HL-60/S4 treated with retinoic acid at 250 ng/mL for 4 days and 3 days (cell line): ENCODE data around the gene MGAT4C.
"Not testable (repeated sequence)": the region's sequence is repeated elsewhere in the genome, so short reads cannot be mapped to it uniquely, and the experiment has no call there.

Experiments
- in situ Hi-C: fragments of 300-500 bp; cut with MboI; formaldehyde crosslinking; loops from 2 replicates; pipeline ENCODE4 v1.7.0; 2022; ENCODE audit warnings: low sequenced_read_pairs

Gene MGAT4C

DNA sequence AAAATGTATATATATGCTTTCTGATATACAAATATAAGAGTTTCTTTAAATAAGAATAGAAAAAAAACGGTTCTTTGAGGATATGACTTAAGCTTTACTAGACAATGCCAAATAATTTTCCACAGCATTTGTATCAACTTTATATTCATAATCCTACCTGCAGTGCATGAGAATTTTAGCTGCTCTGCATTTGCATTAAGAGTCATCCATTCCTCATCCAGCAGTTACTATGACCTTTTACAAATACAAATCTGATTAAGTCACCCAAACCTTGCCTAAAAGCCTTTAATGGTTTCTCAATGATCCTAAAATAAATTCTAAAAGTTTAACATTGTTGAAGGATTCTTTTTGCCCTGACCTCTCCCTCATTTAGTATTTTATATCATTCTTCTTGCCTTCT lies 116.5 kb downstream of the MGAT4C start:
- in situ Hi-C loops = no loop called here

DNA sequence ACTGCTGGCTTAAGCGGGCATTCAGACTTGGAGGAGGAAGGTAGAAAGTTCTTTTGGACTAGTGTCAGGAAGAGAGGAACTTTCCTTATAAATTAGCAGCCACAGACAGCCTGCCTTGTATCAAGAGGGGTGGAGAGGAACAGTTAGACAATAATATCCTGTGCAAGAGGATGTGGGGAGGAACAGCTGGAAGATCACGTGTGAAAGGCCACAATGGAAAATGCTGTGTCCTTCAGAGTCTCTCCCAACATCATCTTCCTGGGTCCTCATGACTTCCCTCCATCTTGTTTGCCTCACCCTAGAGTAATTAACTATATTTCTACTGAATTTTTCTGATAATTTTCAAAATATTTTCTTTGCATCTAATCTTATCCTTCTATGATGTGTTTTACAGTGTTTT lies 117.4 kb downstream of the MGAT4C start:
- in situ Hi-C loops = no loop called here

GRCh38 chr12:86137936-86138335 lies 118.3 kb downstream of the MGAT4C start:
- in situ Hi-C loops = no loop called here

DNA sequence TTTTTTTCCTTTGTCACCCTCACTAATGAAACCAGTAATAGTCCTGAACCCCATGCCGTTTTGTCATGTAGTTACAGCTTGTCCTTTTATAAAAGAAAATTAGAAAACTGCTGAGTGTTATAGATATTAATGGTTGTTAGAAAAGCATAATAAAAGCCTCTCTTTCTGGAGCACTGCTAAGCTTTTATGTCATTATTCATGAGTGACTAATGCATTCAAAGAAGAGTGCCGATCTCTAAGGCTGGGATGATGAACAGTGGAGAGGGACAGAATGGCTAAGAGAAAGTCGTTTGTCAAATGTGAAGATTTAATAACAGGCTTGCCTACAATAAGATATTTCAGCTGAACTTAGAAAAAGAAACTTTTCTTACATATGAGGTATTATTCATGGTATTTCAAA lies 121.6 kb downstream of the MGAT4C start:
- in situ Hi-C loops = no loop called here

GRCh38 chr12:86126900-86127299 lies 129.3 kb downstream of the MGAT4C start:
- in situ Hi-C loops = not testable (repeated sequence)

GRCh38 chr12:86122846-86123468 lies 133.2 kb downstream of the MGAT4C start:
- in situ Hi-C loops = no loop called here

DNA sequence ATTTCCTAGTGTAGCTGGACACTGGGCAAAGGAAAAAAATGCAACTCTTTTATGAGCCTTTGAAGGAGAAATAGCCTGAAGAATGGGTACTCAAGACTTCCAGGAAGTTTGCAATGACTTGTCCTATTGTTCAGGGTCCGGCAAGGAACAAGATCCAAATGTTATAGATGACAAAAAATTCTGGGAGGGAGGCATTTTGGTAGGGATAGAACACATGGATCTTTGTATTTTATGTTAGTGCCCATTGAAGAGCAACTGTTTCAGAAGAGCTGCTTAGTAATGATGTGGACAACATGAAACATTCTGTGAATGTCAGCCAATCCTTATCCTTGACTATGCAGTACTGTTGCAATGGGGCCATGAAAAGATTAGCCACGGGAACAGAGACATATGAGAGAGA lies 138.0 kb downstream of the MGAT4C start:
- in situ Hi-C loops = no loop called here

- in situ Hi-C loops = no loop called here
Measured at GRCh38 chr12:86117711-86118110, 138.5 kb downstream of the MGAT4C start.

DNA sequence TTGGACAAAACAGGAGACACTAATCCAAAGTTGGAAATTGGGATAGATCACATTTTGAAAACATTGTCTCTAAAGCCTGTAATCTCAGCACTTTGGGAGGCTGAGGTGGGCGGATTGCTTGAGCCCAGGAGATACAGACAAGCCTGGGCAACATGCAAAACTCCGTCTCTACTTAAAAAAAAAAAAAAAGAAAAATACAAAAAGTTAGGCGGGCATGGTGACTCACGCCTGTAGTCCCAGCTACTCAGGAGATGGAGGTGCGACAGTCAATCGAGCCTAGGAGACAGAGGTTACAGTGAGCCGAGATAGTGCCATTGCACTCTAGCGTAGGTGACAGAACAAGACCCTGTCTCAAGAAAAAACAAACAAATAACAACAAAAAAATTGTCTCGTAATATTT lies 152.1 kb downstream of the MGAT4C start:
- in situ Hi-C loops = no loop called here

- in situ Hi-C loops = no loop called here
Measured at GRCh38 chr12:86097161-86097560, 159.0 kb downstream of the MGAT4C start.

- in situ Hi-C loops = no loop called here
Measured at GRCh38 chr12:86091681-86092080, 164.5 kb downstream of the MGAT4C start.

DNA sequence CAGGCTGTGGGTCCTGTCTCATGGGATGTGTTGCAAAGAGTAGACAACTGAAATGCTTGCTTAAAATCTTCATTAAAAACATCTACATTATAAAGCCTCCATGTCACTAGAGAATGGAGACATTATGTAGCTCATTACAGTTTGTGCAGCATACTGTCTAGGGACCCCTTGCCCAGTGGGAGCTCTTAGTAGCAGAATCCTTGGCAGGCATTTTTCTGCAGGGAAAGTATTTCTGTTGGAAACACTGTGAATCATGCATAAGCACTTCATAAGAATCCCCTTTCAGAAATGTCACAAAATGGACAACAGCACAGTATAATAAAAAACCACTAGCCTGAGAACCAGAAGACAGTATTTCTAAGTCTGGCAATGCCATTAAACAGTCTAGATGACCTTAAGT lies 174.3 kb downstream of the MGAT4C start:
- in situ Hi-C loops = no loop called here

DNA sequence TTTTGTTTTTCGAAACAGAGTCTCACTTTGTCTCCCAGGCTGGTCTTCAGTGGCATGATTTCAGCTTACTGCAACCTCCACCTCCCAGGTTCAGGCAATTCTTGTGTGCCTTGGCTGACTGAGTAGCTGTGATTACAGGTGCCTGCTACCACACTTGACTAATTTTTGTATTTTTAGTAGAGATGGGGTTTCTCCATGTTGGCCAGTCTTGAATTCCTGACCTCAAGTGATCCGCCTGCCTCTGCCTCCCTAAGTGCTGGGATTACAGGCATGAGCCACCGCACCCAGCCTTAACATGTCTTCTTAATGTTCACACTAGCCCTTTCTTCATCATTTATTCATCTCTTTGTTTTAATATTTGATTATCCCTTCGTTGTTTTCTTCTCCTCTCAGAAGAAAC lies 197.1 kb downstream of the MGAT4C start:
- in situ Hi-C loops = not testable (repeated sequence)

GRCh38 chr12:86057092-86057845 lies 198.9 kb downstream of the MGAT4C start:
- in situ Hi-C loops = no loop called here

DNA sequence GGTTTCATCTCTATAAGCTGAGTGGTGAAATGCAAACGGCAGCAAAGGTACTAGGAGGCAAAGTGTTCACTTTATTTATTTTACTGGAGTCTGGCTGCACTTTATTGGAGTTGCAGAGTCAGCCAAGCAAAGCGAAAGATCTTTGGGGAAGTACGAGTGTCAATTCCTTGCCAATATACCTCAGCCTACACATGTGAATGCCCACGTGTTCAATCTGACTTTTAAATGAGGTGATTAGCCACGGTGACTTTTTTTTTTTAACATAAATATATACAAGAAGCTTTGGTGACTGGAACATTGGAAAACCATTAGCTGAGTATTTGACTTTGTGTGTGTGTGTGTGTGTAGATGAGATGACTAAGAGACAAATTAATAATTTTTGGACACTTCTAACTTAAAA lies 203.3 kb downstream of the MGAT4C start:
- in situ Hi-C loops = no loop called here

DNA sequence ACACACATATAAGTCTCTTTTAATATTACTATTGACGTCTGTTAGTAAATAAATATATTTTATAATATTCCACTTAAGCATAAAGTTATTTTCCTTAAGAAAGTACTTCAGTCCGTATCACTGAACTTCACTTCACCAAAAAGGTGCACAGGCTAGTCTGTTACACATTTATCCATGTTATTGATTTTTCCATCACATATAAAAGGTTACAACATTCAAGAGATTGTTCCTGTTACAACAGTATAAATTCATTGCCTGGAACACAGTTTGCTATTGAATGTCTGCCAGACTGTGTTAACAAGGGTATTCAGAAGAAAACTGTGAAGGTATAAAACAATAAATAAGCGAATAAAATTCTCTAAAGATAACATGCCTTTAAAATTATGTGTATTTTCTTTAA lies 206.2 kb downstream of the MGAT4C start:
- in situ Hi-C loops = no loop called here

DNA sequence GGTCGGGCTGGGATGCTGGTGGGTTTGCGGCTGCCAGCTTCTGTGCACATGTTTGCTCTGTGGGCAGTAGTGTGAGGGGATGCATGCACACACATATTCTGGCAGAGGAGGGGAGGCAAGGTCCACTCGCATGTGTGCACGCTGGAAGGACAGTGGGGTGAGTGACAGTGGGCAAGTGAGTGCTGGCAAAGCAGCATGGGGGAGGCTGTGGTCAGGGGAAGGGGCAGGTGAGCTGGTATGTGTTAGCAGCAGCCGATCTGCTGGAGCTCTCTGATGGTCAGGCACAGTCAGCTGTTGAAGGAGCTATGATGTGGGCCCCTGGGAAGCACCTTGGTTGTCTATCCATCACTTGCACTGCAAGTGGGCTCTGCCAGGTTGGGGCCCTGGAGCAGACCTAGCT lies 211.8 kb downstream of the MGAT4C start:
- in situ Hi-C loops = no loop called here

- in situ Hi-C loops = no loop called here
Measured at GRCh38 chr12:86042062-86042461, 214.1 kb downstream of the MGAT4C start.

DNA sequence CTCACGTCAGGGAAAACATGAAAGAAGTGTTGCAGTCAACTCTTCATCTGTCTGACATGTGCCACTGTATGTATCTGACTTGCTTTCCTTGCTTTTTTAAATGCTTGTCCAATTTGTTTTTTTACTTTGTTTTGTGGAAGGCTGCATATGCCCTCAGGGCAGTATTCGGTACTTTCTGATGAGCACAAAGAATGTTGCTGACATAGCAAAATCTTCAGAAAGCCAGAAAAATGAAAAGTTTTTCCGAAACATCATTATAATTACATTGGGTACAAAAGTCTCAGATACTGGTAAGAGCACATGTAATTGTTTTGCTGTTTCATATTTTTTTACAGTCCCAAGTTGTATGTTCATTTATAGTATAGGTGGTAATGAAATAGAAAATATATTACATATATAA lies 237.8 kb downstream of the MGAT4C start:
- in situ Hi-C loops = no loop called here

DNA sequence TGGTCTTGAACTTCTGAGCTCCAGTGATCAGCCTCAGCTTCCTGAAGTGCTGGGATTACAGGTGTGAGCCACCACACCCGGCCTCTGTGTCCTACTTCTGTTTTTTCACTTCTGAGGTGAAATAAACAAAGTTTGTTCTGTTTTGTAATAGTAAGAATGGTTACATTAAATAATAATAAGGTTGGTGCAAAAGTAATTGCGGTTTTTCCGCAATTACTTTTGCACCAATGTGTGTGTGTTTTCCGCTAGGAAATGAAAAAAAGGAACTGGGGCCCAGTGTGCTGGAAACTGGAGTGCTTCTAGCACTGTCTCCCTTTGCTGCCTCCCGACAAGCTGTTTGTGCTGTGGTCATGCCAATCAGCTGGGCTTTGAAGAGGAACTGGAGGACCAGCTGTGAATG lies 241.2 kb downstream of the MGAT4C start:
- in situ Hi-C loops = no loop called here

- in situ Hi-C loops = no loop called here
Measured at GRCh38 chr12:86006727-86007126, 249.5 kb downstream of the MGAT4C start.

DNA sequence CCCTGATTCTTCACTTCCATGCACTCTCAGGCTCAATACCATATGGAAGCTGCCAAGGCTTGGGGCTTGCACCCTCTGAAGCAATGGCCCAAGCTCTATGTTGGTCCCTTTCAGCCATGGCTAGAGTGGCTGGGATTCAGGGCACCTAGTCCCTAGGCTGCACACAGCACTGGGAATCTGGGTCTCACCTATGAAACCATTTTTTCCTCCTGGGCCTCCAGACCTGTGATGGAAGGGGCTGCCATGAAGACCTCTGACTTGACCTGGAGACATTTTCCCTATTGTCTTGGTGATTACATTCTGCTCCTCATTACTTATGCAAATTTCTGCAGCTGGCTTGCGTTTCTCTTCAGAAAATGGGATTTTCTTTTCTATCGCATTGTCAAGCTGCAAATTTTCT lies 258.1 kb downstream of the MGAT4C start:
- in situ Hi-C loops = no loop called here

DNA sequence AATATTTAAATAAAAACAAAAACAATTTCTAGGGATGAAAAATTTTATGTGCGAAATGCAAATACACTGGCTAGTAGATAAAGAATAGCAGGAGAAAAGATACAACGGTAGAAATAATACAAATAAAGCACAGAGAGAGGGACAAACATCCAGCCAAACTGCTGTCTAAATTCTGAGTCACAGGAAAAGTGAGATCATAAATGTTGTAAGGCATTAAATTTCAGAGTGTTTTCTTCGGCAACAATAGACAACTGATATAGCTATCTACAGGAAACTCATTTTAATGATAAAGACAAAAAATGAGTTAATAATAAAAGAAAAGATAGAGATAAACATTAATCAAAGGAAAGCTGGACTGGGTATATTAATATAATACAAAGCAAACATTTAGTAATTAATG lies 259.9 kb downstream of the MGAT4C start:
- in situ Hi-C loops = no loop called here
